HPDE6-E6E7 (cell line): ENCODE data around the gene TAP2.

Experiments
- DNase-seq: peaks from one replicate; pipeline ENCODE4 v3.0.0; 2011; ENCODE audit warnings: missing footprints; ENCODE audit errors: extremely low spot score

Gene TAP2

DNA sequence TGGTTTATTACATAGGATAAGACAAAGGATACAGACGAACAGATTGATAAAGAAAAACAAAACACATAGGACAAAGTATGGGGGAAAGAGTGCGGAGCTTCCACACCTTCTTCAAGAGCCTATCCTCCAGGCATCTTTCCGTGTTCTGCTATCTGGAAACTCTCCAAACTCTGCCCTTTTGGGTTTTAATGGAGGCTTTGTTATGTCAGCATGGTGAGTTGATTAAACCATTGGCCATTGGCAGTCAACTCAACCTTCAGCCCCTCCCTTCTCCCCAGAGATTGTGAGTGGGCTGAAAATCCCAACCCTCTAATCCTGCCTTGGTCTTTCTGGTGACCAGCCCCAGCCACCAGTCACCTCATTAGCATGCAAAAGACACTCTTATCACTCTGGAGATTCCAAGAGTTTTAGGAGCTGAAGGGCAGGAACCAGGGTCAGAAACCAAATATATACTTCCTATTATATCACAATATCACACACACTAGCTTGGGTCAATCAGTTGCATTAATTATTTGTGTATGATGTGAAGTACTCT is 45.6 kb downstream of the TAP2 start:
- no peak for DNase-seq

- no peak for DNase-seq
Measured at GRCh38 chr6:32790306-32790705, 48.2 kb downstream of the TAP2 start.
